WTC11 (cell line): Measurements from ENCODE around the gene GALNT6. TPM values are rescaled to one million over a fixed set of nuclear protein-coding genes. Genes with fewer than 3 reads are reported as not detected.

Source experiments
- ATAC-seq: fragments of 200-7000 bp; cut with Tn5 transposase; 2 replicates; pipeline ENCODE4 v1.10.0; 2021; ENCODE audit warnings: mild to moderate bottlenecking, moderate library complexity
- CTCF ChIA-PET: fragments of 300-600 bp; sonication (Branson Sonifier 250); formaldehyde crosslinking; loops from one replicate; lab custom pipeline; 2021; ENCODE audit warnings: antibody characterized with exemption; lab: Charles Lee
- POLR2A ChIA-PET: fragments of 350-600 bp; sonication (Branson Sonifier 250); formaldehyde crosslinking; loops from one replicate; lab custom pipeline; 2021; ENCODE audit warnings: antibody characterized with exemption; lab: Charles Lee
- DNase-seq: peaks from one replicate; pipeline ENCODE4 v3.0.0; 2021; ENCODE audit warnings: low spot score
- H3K27ac Mint-ChIP-seq: 2 replicates; pipeline ENCODE4 v1.8.0; 2021; ENCODE audit warnings: mixed read lengths
- H3K27me3 Mint-ChIP-seq: 2 replicates; pipeline ENCODE4 v1.8.0; 2021; ENCODE audit warnings: low read depth, mild to moderate bottlenecking, moderate library complexity, mixed read lengths
- H3K36me3 Mint-ChIP-seq: 2 replicates; pipeline ENCODE4 v1.8.0; 2021; ENCODE audit warnings: mixed read lengths
- H3K4me1 Mint-ChIP-seq: 2 replicates; pipeline ENCODE4 v1.8.0; 2022; ENCODE audit warnings: mixed read lengths
- H3K4me3 Mint-ChIP-seq: 2 replicates; pipeline ENCODE4 v1.8.0; 2021; ENCODE audit warnings: mild to moderate bottlenecking, moderate library complexity, mixed read lengths
- H3K9me3 Mint-ChIP-seq: 2 replicates; pipeline ENCODE4 v1.8.0; 2021; ENCODE audit warnings: mixed read lengths
- ATF1 ChIP-seq: sonication (generic); formaldehyde crosslinking; IDR thresholded peaks from 2 replicates; pipeline ENCODE4 v1.8.1; 2023; ENCODE audit warnings: mild to moderate bottlenecking, moderate library complexity, missing genetic modification reagents
- ELF4 ChIP-seq: sonication (generic); formaldehyde crosslinking; IDR thresholded peaks from 2 replicates; pipeline ENCODE4 v1.8.1; 2022; ENCODE audit warnings: low read depth, mild to moderate bottlenecking, moderate library complexity, missing genetic modification reagents
- EMX1 ChIP-seq: fragments of 250-450 bp; sonication (Bioruptor Pico); IDR thresholded peaks from 2 replicates; pipeline ENCODE4 v1.8.0; 2021; ENCODE audit warnings: mild to moderate bottlenecking
- ESRRA ChIP-seq: sonication (generic); formaldehyde crosslinking; IDR thresholded peaks from 2 replicates; pipeline ENCODE4 v1.8.1; 2022; ENCODE audit warnings: mild to moderate bottlenecking, missing genetic modification reagents, borderline replicate concordance
- FOXK1 ChIP-seq: sonication (generic); formaldehyde crosslinking; IDR thresholded peaks from 2 replicates; pipeline ENCODE4 v1.8.0; 2022; ENCODE audit warnings: mild to moderate bottlenecking, moderate library complexity, missing genetic modification reagents
- HMGA2 ChIP-seq: fragments of 250-450 bp; sonication (Bioruptor Pico); IDR thresholded peaks from 2 replicates; pipeline ENCODE4 v1.4.0; 2021; ENCODE audit warnings: mild to moderate bottlenecking, moderate library complexity
- IRF2 ChIP-seq: sonication (generic); formaldehyde crosslinking; IDR thresholded peaks from 2 replicates; pipeline ENCODE4 v1.8.0; 2022; ENCODE audit warnings: low read depth, missing genetic modification reagents, borderline replicate concordance
- JUN ChIP-seq: sonication (generic); formaldehyde crosslinking; IDR thresholded peaks from 2 replicates; pipeline ENCODE4 v1.8.0; 2023; ENCODE audit warnings: mild to moderate bottlenecking, missing genetic modification reagents
- MYBL2 ChIP-seq: sonication (generic); formaldehyde crosslinking; IDR thresholded peaks from 2 replicates; pipeline ENCODE4 v1.8.1; 2023; ENCODE audit warnings: mild to moderate bottlenecking, moderate library complexity, missing genetic modification reagents
- NR3C1 ChIP-seq: sonication (generic); formaldehyde crosslinking; conservative IDR thresholded peaks from 2 replicates; pipeline ENCODE4 v1.8.1; 2023; ENCODE audit warnings: low read depth, mild to moderate bottlenecking, missing genetic modification reagents
- TCF7 ChIP-seq: sonication (generic); formaldehyde crosslinking; IDR thresholded peaks from 2 replicates; pipeline ENCODE4 v1.8.0; 2022; ENCODE audit warnings: mild to moderate bottlenecking, low read depth, missing genetic modification reagents, moderate library complexity
- ZNF219 ChIP-seq: sonication (generic); formaldehyde crosslinking; IDR thresholded peaks from 2 replicates; pipeline ENCODE4 v1.8.0; 2023; ENCODE audit warnings: missing genetic modification reagents, mild to moderate bottlenecking, borderline replicate concordance
- total RNA-seq: library from RNA; stranded (reverse); gene quantifications from 3 replicates; pipeline ENCODE4 v1.2.3, GENCODE V29; 2021
- TF ChIP-seq, protein P1 (sequence below): fragments of 250-450 bp; sonication (Bioruptor Pico); IDR thresholded peaks from 2 replicates; pipeline ENCODE4 v2.1.2; 2022; ENCODE audit warnings: mild to moderate bottlenecking, moderate library complexity
- TF ChIP-seq, protein P2 (sequence below): sonication (generic); formaldehyde crosslinking; IDR thresholded peaks from 2 replicates; pipeline ENCODE4 v1.8.1; 2022; ENCODE audit warnings: mild to moderate bottlenecking, missing genetic modification reagents, moderate library complexity, borderline replicate concordance
- TF ChIP-seq, protein P3 (sequence below): sonication (generic); formaldehyde crosslinking; IDR thresholded peaks from 2 replicates; pipeline ENCODE4 v1.8.0; 2022; ENCODE audit warnings: missing genetic modification reagents
- TF ChIP-seq, protein P4 (sequence below): fragments of 250-450 bp; sonication (Bioruptor Pico); IDR thresholded peaks from 2 replicates; pipeline ENCODE4 v1.9.0; 2021; ENCODE audit warnings: mild to moderate bottlenecking, borderline replicate concordance

The GALNT6 gene
- total RNA-seq, 1 experiment from 2014 or later: 18.3 TPM

DNA sequence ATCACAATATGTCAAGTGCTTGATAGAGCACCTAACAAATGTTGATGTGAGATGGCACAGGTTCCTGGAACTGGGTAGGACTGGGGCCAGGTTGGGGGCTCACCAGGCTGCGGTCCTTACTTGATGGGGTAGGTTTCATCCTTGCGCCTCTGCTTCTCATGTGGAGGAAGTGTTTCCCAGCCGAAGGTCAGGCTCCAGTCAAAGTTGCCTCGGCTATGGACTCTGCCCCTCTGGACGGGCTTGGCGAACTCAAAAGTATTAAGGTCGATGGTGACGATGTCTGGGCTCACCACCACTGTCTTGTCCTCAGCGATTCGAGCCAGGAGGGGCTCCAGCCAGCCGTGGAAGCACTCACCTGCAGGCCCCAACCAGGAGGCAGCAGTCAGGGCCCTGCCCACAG lies 27.2 kb downstream of the GALNT6 start:
- peaks cover 7% of the 10 kb centered on the region for H3K4me1 Mint-ChIP-seq
- H3K27me3 Mint-ChIP-seq: no peaks in the 10 kb centered on the region
- no peak overlapping the region for H3K27ac Mint-ChIP-seq
- H3K9me3 Mint-ChIP-seq: no peaks in the 10 kb centered on the region
- TF ChIP-seq ATF1 (CRISPR knock-in tag): no peak
- no peak for TF ChIP-seq FOXK1 (CRISPR knock-in tag)
- TF ChIP-seq, protein P1, sequence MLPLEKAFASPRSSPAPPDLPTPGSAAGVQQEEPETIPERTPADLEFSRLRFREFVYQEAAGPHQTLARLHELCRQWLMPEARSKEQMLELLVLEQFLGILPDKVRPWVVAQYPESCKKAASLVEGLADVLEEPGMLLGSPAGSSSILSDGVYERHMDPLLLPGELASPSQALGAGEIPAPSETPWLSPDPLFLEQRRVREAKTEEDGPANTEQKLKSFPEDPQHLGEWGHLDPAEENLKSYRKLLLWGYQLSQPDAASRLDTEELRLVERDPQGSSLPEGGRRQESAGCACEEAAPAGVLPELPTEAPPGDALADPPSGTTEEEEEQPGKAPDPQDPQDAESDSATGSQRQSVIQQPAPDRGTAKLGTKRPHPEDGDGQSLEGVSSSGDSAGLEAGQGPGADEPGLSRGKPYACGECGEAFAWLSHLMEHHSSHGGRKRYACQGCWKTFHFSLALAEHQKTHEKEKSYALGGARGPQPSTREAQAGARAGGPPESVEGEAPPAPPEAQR (CRISPR knock-in tag): no peak
- TF ChIP-seq, protein P2, sequence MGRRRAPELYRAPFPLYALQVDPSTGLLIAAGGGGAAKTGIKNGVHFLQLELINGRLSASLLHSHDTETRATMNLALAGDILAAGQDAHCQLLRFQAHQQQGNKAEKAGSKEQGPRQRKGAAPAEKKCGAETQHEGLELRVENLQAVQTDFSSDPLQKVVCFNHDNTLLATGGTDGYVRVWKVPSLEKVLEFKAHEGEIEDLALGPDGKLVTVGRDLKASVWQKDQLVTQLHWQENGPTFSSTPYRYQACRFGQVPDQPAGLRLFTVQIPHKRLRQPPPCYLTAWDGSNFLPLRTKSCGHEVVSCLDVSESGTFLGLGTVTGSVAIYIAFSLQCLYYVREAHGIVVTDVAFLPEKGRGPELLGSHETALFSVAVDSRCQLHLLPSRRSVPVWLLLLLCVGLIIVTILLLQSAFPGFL (CRISPR knock-in tag): no peak
- TF ChIP-seq ELF4: no peak
- no peak for TF ChIP-seq IRF2 (CRISPR knock-in tag)
- no peak for TF ChIP-seq ZNF219 (CRISPR knock-in tag)
- TF ChIP-seq ESRRA (CRISPR knock-in tag): no peak
- TF ChIP-seq, protein P3, sequence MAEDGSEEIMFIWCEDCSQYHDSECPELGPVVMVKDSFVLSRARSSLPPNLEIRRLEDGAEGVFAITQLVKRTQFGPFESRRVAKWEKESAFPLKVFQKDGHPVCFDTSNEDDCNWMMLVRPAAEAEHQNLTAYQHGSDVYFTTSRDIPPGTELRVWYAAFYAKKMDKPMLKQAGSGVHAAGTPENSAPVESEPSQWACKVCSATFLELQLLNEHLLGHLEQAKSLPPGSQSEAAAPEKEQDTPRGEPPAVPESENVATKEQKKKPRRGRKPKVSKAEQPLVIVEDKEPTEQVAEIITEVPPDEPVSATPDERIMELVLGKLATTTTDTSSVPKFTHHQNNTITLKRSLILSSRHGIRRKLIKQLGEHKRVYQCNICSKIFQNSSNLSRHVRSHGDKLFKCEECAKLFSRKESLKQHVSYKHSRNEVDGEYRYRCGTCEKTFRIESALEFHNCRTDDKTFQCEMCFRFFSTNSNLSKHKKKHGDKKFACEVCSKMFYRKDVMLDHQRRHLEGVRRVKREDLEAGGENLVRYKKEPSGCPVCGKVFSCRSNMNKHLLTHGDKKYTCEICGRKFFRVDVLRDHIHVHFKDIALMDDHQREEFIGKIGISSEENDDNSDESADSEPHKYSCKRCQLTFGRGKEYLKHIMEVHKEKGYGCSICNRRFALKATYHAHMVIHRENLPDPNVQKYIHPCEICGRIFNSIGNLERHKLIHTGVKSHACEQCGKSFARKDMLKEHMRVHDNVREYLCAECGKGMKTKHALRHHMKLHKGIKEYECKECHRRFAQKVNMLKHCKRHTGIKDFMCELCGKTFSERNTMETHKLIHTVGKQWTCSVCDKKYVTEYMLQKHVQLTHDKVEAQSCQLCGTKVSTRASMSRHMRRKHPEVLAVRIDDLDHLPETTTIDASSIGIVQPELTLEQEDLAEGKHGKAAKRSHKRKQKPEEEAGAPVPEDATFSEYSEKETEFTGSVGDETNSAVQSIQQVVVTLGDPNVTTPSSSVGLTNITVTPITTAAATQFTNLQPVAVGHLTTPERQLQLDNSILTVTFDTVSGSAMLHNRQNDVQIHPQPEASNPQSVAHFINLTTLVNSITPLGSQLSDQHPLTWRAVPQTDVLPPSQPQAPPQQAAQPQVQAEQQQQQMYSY: no peak
- no peak for TF ChIP-seq JUN (CRISPR knock-in tag)
- no peak for TF ChIP-seq TCF7 (CRISPR knock-in tag)
- no peak for TF ChIP-seq HMGA2
- TF ChIP-seq MYBL2 (CRISPR knock-in tag): no peak
- TF ChIP-seq, protein P4, sequence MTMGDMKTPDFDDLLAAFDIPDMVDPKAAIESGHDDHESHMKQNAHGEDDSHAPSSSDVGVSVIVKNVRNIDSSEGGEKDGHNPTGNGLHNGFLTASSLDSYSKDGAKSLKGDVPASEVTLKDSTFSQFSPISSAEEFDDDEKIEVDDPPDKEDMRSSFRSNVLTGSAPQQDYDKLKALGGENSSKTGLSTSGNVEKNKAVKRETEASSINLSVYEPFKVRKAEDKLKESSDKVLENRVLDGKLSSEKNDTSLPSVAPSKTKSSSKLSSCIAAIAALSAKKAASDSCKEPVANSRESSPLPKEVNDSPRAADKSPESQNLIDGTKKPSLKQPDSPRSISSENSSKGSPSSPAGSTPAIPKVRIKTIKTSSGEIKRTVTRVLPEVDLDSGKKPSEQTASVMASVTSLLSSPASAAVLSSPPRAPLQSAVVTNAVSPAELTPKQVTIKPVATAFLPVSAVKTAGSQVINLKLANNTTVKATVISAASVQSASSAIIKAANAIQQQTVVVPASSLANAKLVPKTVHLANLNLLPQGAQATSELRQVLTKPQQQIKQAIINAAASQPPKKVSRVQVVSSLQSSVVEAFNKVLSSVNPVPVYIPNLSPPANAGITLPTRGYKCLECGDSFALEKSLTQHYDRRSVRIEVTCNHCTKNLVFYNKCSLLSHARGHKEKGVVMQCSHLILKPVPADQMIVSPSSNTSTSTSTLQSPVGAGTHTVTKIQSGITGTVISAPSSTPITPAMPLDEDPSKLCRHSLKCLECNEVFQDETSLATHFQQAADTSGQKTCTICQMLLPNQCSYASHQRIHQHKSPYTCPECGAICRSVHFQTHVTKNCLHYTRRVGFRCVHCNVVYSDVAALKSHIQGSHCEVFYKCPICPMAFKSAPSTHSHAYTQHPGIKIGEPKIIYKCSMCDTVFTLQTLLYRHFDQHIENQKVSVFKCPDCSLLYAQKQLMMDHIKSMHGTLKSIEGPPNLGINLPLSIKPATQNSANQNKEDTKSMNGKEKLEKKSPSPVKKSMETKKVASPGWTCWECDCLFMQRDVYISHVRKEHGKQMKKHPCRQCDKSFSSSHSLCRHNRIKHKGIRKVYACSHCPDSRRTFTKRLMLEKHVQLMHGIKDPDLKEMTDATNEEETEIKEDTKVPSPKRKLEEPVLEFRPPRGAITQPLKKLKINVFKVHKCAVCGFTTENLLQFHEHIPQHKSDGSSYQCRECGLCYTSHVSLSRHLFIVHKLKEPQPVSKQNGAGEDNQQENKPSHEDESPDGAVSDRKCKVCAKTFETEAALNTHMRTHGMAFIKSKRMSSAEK (CRISPR knock-in tag): no peak
- no peak for TF ChIP-seq EMX1 (CRISPR knock-in tag)
- TF ChIP-seq NR3C1 (CRISPR knock-in tag): no peak
- no peak overlapping the region for H3K4me3 Mint-ChIP-seq
- POLR2A ChIA-PET: no interaction called here
- ATAC-seq: no peak
- no peak for DNase-seq
- CTCF ChIA-PET: no interaction called here
- peaks cover 4% of the 10 kb centered on the region for H3K36me3 Mint-ChIP-seq
